ENCODE data around the gene ZNFX1. TPM values are rescaled to one million over a fixed set of nuclear protein-coding genes. Genes with fewer than 3 reads are reported as not detected.

The ZNFX1 gene
- total RNA-seq, 1 donor from 2014 or later = 49.1 TPM

GRCh38 chr20:49290608-49291191 lies 12.8 kb upstream of the ZNFX1 start:
- TF ChIP-seq, protein P1, sequence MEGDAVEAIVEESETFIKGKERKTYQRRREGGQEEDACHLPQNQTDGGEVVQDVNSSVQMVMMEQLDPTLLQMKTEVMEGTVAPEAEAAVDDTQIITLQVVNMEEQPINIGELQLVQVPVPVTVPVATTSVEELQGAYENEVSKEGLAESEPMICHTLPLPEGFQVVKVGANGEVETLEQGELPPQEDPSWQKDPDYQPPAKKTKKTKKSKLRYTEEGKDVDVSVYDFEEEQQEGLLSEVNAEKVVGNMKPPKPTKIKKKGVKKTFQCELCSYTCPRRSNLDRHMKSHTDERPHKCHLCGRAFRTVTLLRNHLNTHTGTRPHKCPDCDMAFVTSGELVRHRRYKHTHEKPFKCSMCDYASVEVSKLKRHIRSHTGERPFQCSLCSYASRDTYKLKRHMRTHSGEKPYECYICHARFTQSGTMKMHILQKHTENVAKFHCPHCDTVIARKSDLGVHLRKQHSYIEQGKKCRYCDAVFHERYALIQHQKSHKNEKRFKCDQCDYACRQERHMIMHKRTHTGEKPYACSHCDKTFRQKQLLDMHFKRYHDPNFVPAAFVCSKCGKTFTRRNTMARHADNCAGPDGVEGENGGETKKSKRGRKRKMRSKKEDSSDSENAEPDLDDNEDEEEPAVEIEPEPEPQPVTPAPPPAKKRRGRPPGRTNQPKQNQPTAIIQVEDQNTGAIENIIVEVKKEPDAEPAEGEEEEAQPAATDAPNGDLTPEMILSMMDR (IDR thresholded peaks at IDR 0.05) = no peak

GRCh38 chr20:49288784-49289696 lies 11.2 kb upstream of the ZNFX1 start:
- intact Hi-C loops (cut with DNase I) = no loop called here
- H3K9me3 ChIP-seq = peaks cover 30 to 34% of the 10 kb centered on the region in 2 donors
- H3K36me3 ChIP-seq = peaks cover 64 to 84% of the 10 kb centered on the region in 2 donors
- no peaks in the 10 kb centered on the region for H3K27me3 ChIP-seq
- no peak for DNase-seq (ENCODE audit: low spot score in 2 of 2)
- no peaks in the 10 kb centered on the region for H3K4me1 ChIP-seq
- TF ChIP-seq, protein P1 (IDR thresholded peaks at IDR 0.05) = no peak
- H3K27ac ChIP-seq = no peak overlapping the region
- no peak overlapping the region for H3K4me3 ChIP-seq

More at GRCh38 chr20:49290608-49291191, 12.8 kb upstream of the ZNFX1 start:
- no peak for DNase-seq (ENCODE audit: low spot score in 2 of 2)
- Histone ChIP-seq H3K27ac (no peak overlapping the region), H3K36me3 (peaks cover 48 to 70% of the 10 kb centered on the region in 2 donors), H3K4me1 (no peaks in the 10 kb centered on the region), H3K4me3 (no peak overlapping the region), H3K9me3 (peaks cover 19 to 20% of the 10 kb centered on the region in 2 donors), H3K27me3 (no peaks in the 10 kb centered on the region)
- intact Hi-C loops (cut with DNase I) = no loop called here

- H3K27me3 ChIP-seq = no peaks in the 10 kb centered on the region
- no peaks in the 10 kb centered on the region for H3K4me1 ChIP-seq
- H3K9me3 ChIP-seq = peaks cover 30 to 37% of the 10 kb centered on the region in 2 donors
- H3K4me3 ChIP-seq = no peak overlapping the region
- intact Hi-C loops (cut with DNase I) = no loop called here
- TF ChIP-seq, protein P1 (IDR thresholded peaks at IDR 0.05) = no peak
- H3K27ac ChIP-seq = no peak overlapping the region
- DNase-seq (ENCODE audit: low spot score in 2 of 2) = no peak
- peaks cover 72 to 91% of the 10 kb centered on the region in 2 donors for H3K36me3 ChIP-seq
Measured at GRCh38 chr20:49288250-49288751, 10.4 kb upstream of the ZNFX1 start.

DNA sequence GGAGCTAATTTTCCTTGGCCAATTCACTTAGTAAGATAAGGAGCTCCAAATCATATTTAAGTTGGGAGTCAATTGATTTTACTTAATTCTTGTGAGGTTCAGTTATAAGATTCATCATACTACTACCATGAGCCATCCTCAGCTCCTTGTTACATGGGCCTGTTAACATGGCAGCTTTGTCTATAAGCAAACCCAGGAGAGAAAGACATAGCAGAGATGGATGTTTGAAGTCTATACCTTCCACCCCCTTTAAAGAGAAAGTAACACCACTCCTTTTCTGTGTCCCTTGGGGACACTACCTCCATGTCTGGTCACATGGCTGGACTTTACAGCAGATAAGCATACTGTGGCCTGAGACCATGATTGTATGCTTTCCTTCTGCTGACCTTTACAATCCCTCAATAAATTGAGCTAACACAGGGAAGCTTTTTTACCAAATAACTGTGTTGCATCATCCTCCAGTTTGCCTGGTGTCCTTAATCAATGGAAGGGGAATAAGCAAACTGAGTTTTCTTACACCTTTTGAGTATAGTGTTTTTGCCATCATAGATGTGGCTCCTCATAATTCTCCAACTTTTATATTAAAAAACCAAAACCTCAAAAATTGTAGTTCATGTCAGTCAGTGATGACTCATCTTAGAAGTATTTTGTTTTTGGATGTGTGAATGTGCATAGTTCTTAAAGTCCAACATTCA lies 9.8 kb upstream of the ZNFX1 start:
- intact Hi-C loops (cut with DNase I) = no loop called here
- Histone ChIP-seq H3K27ac (no peak overlapping the region), H3K4me1 (no peaks in the 10 kb centered on the region), H3K36me3 (peaks cover 78 to 97% of the 10 kb centered on the region in 2 donors), H3K4me3 (no peak overlapping the region), H3K27me3 (no peaks in the 10 kb centered on the region), H3K9me3 (peaks cover 30 to 40% of the 10 kb centered on the region in 2 donors)
- no peak for DNase-seq (ENCODE audit: low spot score in 2 of 2)
- TF ChIP-seq, protein P1 (IDR thresholded peaks at IDR 0.05) = no peak

DNA sequence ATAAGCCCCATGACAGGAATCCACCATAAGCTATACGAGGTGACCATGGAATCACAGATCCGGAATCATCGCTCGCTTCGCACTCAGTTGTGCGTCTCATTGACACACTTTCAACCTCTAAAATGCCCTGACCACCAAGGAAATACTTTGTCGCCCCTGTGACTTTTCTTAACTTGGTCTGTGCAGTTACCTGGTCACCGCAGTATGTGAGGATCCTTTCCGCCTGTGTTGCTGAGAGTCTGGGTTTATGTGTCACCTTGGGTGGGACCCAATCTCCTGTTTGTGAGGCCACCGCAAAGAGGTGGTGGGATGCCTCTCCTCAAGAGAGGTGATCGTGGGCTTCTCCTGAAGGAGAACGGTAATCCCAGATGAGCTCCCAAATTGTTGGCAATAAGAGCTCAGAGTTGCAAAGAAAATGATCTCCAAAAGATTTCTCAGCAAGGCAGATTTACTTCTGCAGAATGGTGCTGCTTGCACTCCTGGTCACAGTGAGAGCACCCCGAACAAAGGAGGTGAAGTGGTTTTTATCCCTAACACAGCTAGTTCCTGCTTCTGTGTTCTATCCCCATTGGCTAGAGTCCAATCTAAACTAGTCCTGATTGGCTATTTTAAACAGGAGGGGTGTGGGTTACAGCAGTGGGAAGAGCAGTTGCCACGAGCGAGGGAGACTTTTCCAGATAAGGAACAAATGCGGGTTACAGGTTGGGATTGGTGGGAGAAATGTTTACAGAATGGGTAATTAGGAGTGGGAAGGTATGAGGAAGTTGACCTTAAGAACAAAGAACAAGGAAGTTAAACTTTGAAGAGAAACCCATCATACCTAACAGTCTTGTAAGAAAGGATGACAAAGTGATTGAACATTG lies 9.1 kb upstream of the ZNFX1 start:
- Histone ChIP-seq H3K27me3 (no peaks in the 10 kb centered on the region), H3K27ac (no peak overlapping the region), H3K36me3 (peaks cover 85 to 100% of the 10 kb centered on the region in 2 donors), H3K4me3 (peak overlapping the region in 1 of 2 donors; percentile 2), H3K4me1 (no peaks in the 10 kb centered on the region), H3K9me3 (peaks cover 30 to 45% of the 10 kb centered on the region in 2 donors)
- no peak for DNase-seq (ENCODE audit: low spot score in 2 of 2)
- TF ChIP-seq, protein P1 (IDR thresholded peaks at IDR 0.05) = no peak
- intact Hi-C loops (cut with DNase I) = no loop called here
